Measurements from ENCODE around the gene CEP57L1.
"Not testable (repeated sequence)": the region's sequence is repeated elsewhere in the genome, so short reads cannot be mapped to it uniquely, and the experiment has no call there.

CEP57L1 gene

GRCh38 chr6:109075934-109076333 is 19.4 kb upstream of the CEP57L1 start:
- H3K9me3 ChIP-seq (ENCODE audit: control insufficient read depth, insufficient read depth, low read length): no peaks in the 10 kb centered on the region
- H3K9ac ChIP-seq (ENCODE audit: low read depth, low read length): no peak overlapping the region
- no peaks in the 10 kb centered on the region for H3K4me1 ChIP-seq (ENCODE audit: control insufficient read depth, insufficient read depth, low read length)
- no peak overlapping the region for H3K27ac ChIP-seq (ENCODE audit: low read depth, low read length)
- H3K4me3 ChIP-seq (ENCODE audit: low read depth, low read length): no peak overlapping the region
- H3K36me3 ChIP-seq (ENCODE audit: control insufficient read depth, insufficient read depth, low read length): no peaks in the 10 kb centered on the region
- H3K27me3 ChIP-seq (ENCODE audit: control insufficient read depth, insufficient read depth, low read length): no peaks in the 10 kb centered on the region

- H3K36me3 ChIP-seq (ENCODE audit: control insufficient read depth, insufficient read depth, low read length): no peaks in the 10 kb centered on the region
- H3K27ac ChIP-seq (ENCODE audit: low read depth, low read length): no peak overlapping the region
- no peaks in the 10 kb centered on the region for H3K9me3 ChIP-seq (ENCODE audit: control insufficient read depth, insufficient read depth, low read length)
- H3K9ac ChIP-seq (ENCODE audit: low read depth, low read length): no peak overlapping the region
- H3K4me1 ChIP-seq (ENCODE audit: control insufficient read depth, insufficient read depth, low read length): no peaks in the 10 kb centered on the region
- no peaks in the 10 kb centered on the region for H3K27me3 ChIP-seq (ENCODE audit: control insufficient read depth, insufficient read depth, low read length)
- H3K4me3 ChIP-seq (ENCODE audit: low read depth, low read length): no peak overlapping the region
These were observed 18.9 kb upstream of the CEP57L1 start for GRCh38 chr6:109076377-109076776.

GRCh38 chr6:109079981-109080380 is 15.3 kb upstream of the CEP57L1 start:
- Histone ChIP-seq H3K4me1 (ENCODE audit: control insufficient read depth, insufficient read depth, low read length) (0 out of 2 replicates have a peak, but pooled peaks cover 4% of the 10 kb centered on the region), H3K36me3 (ENCODE audit: control insufficient read depth, insufficient read depth, low read length) (no peaks in the 10 kb centered on the region), H3K9me3 (ENCODE audit: control insufficient read depth, insufficient read depth, low read length) (no peaks in the 10 kb centered on the region), H3K9ac (ENCODE audit: low read depth, low read length) (no peak overlapping the region), H3K27me3 (ENCODE audit: control insufficient read depth, insufficient read depth, low read length) (no peaks in the 10 kb centered on the region), H3K27ac (ENCODE audit: low read depth, low read length) (no peak overlapping the region), H3K4me3 (ENCODE audit: low read depth, low read length) (no peak overlapping the region)

GRCh38 chr6:109081026-109081425 is 14.3 kb upstream of the CEP57L1 start:
- H3K27ac ChIP-seq (ENCODE audit: low read depth, low read length): no peak overlapping the region

DNA sequence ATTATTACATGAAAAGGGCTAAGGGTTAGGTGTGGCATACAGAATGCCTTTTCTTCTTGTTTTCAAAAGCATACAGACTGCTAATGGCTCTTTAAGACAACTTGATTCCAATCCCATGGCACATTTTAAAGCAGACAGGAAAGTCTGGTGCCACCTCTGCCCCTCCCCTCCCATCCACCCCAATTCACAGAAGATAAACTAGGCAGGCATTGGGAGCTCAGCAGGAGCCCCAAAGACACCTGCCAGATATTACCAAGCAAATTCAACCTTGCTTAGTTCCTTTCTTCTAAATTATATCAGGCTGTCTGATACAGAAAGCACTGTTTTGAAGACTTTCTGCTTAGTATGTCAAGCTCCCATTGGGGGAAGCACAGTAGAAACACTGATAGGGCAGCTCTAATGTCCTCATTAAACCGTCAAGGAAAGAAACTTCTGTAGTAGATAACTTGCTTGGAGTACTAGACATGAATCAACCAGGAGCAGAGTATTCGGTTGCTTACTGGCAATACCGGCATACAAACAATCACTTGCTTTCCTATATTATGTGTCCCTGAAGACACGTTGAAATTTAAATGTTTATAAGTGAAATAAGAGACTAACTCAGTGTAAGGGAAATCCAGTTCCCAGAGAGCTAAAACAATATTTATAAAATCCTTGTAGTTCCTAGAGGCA is 13.7 kb upstream of the CEP57L1 start:
- Histone ChIP-seq H3K27me3 (ENCODE audit: control insufficient read depth, insufficient read depth, low read length) (no peaks in the 10 kb centered on the region), H3K9ac (ENCODE audit: low read depth, low read length) (no peak overlapping the region), H3K9me3 (ENCODE audit: control insufficient read depth, insufficient read depth, low read length) (no peaks in the 10 kb centered on the region), H3K4me3 (ENCODE audit: low read depth, low read length) (no peak overlapping the region), H3K36me3 (ENCODE audit: control insufficient read depth, insufficient read depth, low read length) (no peaks in the 10 kb centered on the region), H3K27ac (ENCODE audit: low read depth, low read length) (no peak overlapping the region), H3K4me1 (ENCODE audit: control insufficient read depth, insufficient read depth, low read length) (0 out of 2 replicates have a peak, but pooled peaks cover 4% of the 10 kb centered on the region)

More at GRCh38 chr6:109081026-109081425, 14.3 kb upstream of the CEP57L1 start:
- Histone ChIP-seq H3K36me3 (ENCODE audit: control insufficient read depth, insufficient read depth, low read length) (no peaks in the 10 kb centered on the region), H3K27me3 (ENCODE audit: control insufficient read depth, insufficient read depth, low read length) (no peaks in the 10 kb centered on the region), H3K4me1 (ENCODE audit: control insufficient read depth, insufficient read depth, low read length) (0 out of 2 replicates have a peak, but pooled peaks cover 4% of the 10 kb centered on the region), H3K4me3 (ENCODE audit: low read depth, low read length) (no peak overlapping the region), H3K9ac (ENCODE audit: low read depth, low read length) (no peak overlapping the region), H3K9me3 (ENCODE audit: control insufficient read depth, insufficient read depth, low read length) (no peaks in the 10 kb centered on the region)

- Histone ChIP-seq H3K9ac (ENCODE audit: low read depth, low read length) (no peak overlapping the region), H3K27me3 (ENCODE audit: control insufficient read depth, insufficient read depth, low read length) (no peaks in the 10 kb centered on the region), H3K9me3 (ENCODE audit: control insufficient read depth, insufficient read depth, low read length) (no peaks in the 10 kb centered on the region), H3K27ac (ENCODE audit: low read depth, low read length) (no peak overlapping the region), H3K36me3 (ENCODE audit: control insufficient read depth, insufficient read depth, low read length) (no peaks in the 10 kb centered on the region), H3K4me1 (ENCODE audit: control insufficient read depth, insufficient read depth, low read length) (0 out of 2 replicates have a peak, but pooled peaks cover 4% of the 10 kb centered on the region), H3K4me3 (ENCODE audit: low read depth, low read length) (no peak overlapping the region)
These were observed 13.1 kb upstream of the CEP57L1 start for GRCh38 chr6:109082188-109082577.

GRCh38 chr6:109083657-109084056 is 11.7 kb upstream of the CEP57L1 start:
- H3K9ac ChIP-seq (ENCODE audit: low read depth, low read length): no peak overlapping the region
- no peaks in the 10 kb centered on the region for H3K27me3 ChIP-seq (ENCODE audit: control insufficient read depth, insufficient read depth, low read length)
- no peak overlapping the region for H3K4me3 ChIP-seq (ENCODE audit: low read depth, low read length)
- no peaks in the 10 kb centered on the region for H3K36me3 ChIP-seq (ENCODE audit: control insufficient read depth, insufficient read depth, low read length)
- H3K4me1 ChIP-seq (ENCODE audit: control insufficient read depth, insufficient read depth, low read length): 0 out of 2 replicates have a peak, but pooled peaks cover 4% of the 10 kb centered on the region
- no peak overlapping the region for H3K27ac ChIP-seq (ENCODE audit: low read depth, low read length)
- H3K9me3 ChIP-seq (ENCODE audit: control insufficient read depth, insufficient read depth, low read length): no peaks in the 10 kb centered on the region

GRCh38 chr6:109084146-109084545 is 11.2 kb upstream of the CEP57L1 start:
- not testable (repeated sequence) for H3K27me3 ChIP-seq (ENCODE audit: control insufficient read depth, insufficient read depth, low read length); H3K4me1 ChIP-seq (ENCODE audit: control insufficient read depth, insufficient read depth, low read length); H3K36me3 ChIP-seq (ENCODE audit: control insufficient read depth, insufficient read depth, low read length); H3K27ac ChIP-seq (ENCODE audit: low read depth, low read length); H3K9ac ChIP-seq (ENCODE audit: low read depth, low read length); H3K4me3 ChIP-seq (ENCODE audit: low read depth, low read length); H3K9me3 ChIP-seq (ENCODE audit: control insufficient read depth, insufficient read depth, low read length)

DNA sequence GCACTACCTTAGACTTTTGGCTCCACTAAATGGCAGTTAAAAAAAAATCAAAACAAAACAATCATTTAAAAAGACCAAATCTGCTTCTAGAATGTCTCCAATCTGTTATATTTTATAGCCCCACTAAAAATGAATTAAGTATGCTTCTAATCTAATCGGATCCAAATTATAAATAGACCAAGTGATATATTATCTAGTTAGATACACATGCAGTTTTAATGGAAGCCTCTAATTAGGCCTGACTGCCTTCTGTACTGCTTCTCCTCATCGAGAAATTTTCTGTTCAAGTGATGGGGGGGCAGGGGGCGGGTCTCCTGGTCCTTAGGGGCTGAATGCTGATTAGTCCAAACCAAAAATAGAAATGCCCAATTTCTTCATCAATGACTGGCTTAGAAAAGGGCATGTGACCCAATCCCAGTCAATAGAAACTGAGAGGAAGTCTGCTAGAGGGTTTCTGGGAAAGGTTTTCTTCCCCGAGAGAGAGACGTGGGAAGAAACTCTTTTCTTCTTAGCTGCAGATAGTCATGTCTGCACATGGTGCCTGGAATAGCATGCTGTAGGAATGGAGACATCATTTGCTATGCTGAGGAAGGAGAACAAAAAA is 7.5 kb upstream of the CEP57L1 start:
- Histone ChIP-seq H3K27me3 (ENCODE audit: control insufficient read depth, insufficient read depth, low read length) (no peaks in the 10 kb centered on the region), H3K36me3 (ENCODE audit: control insufficient read depth, insufficient read depth, low read length) (no peaks in the 10 kb centered on the region), H3K9me3 (ENCODE audit: control insufficient read depth, insufficient read depth, low read length) (no peaks in the 10 kb centered on the region), H3K4me1 (ENCODE audit: control insufficient read depth, insufficient read depth, low read length) (0 out of 2 replicates have a peak, but pooled peaks cover 7% of the 10 kb centered on the region), H3K9ac (ENCODE audit: low read depth, low read length) (no peak overlapping the region), H3K4me3 (ENCODE audit: low read depth, low read length) (no peak overlapping the region), H3K27ac (ENCODE audit: low read depth, low read length) (no peak overlapping the region)

- Histone ChIP-seq H3K27ac (ENCODE audit: low read depth, low read length) (no peak overlapping the region), H3K4me3 (ENCODE audit: low read depth, low read length) (no peak overlapping the region), H3K27me3 (ENCODE audit: control insufficient read depth, insufficient read depth, low read length) (no peaks in the 10 kb centered on the region), H3K36me3 (ENCODE audit: control insufficient read depth, insufficient read depth, low read length) (no peaks in the 10 kb centered on the region), H3K9ac (ENCODE audit: low read depth, low read length) (no peak overlapping the region), H3K4me1 (ENCODE audit: control insufficient read depth, insufficient read depth, low read length) (0 out of 2 replicates have a peak, but pooled peaks cover 14% of the 10 kb centered on the region), H3K9me3 (ENCODE audit: control insufficient read depth, insufficient read depth, low read length) (no peaks in the 10 kb centered on the region)
These were observed 6.3 kb upstream of the CEP57L1 start for GRCh38 chr6:109088995-109089394.

GRCh38 chr6:109091314-109092024 is 3.8 kb upstream of the CEP57L1 start:
- no peaks in the 10 kb centered on the region for H3K9me3 ChIP-seq (ENCODE audit: control insufficient read depth, insufficient read depth, low read length)
- no peak overlapping the region for H3K9ac ChIP-seq (ENCODE audit: low read depth, low read length)
- peaks cover 21% of the 10 kb centered on the region for H3K4me1 ChIP-seq (ENCODE audit: control insufficient read depth, insufficient read depth, low read length)
- no peaks in the 10 kb centered on the region for H3K36me3 ChIP-seq (ENCODE audit: control insufficient read depth, insufficient read depth, low read length)
- no peak overlapping the region for H3K27ac ChIP-seq (ENCODE audit: low read depth, low read length)
- no peaks in the 10 kb centered on the region for H3K27me3 ChIP-seq (ENCODE audit: control insufficient read depth, insufficient read depth, low read length)
- H3K4me3 ChIP-seq (ENCODE audit: low read depth, low read length): no peak overlapping the region
